ENCODE measurements around the gene BDH1. TPM values are rescaled to one million over a fixed set of nuclear protein-coding genes. Genes with fewer than 3 reads are reported as not detected.

Gene BDH1
- polyA plus RNA-seq, 1 donor (not counting 4 experiments of a cell fraction or from before 2014, with no cell fraction given): 30.2 TPM

DNA sequence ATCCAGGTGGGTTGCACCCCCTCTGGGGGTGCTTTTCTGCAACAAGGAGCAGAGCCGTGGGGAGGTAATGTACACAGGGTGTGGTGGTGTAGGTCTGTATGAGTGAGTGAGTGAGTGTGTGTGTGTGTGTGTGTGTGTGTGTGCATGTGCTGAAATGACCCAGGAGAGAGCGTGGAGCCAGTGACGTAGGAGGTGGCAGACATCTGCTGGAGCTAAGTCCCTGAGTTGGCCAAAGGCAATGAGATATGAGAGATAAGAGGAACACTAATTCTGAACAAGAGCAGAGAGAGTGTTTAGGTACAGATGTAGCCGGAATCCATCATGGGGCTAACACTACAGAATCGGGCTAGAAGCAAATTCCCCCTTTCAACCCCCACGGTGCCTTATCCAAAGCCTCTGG lies 27.6 kb downstream of the BDH1 start:
- H3K79me2 ChIP-seq (ENCODE audit: control insufficient read depth, insufficient read depth, low read length): no peaks in the 10 kb centered on the region
- H2AFZ ChIP-seq (ENCODE audit: control insufficient read depth, low read length): no peak overlapping the region
- no peaks in the 10 kb centered on the region for H3K4me1 ChIP-seq (ENCODE audit: control insufficient read depth, extremely low read depth, insufficient read depth, low read length)
- no peaks in the 10 kb centered on the region for H3K9me1 ChIP-seq (ENCODE audit: control insufficient read depth, extremely low read depth, insufficient read depth, low read length)
- H3K4me2 ChIP-seq (ENCODE audit: control insufficient read depth, extremely low read depth, insufficient read depth, low read depth, low read length): no peak overlapping the region
- no peak overlapping the region for H3K9ac ChIP-seq (ENCODE audit: control insufficient read depth, extremely low read depth, insufficient read depth, low read length)
- FAIRE-seq (no peak), DNase-seq (ENCODE audit: low read depth, low spot score) (no peak)
- no peak overlapping the region for H3K27ac ChIP-seq (ENCODE audit: control insufficient read depth, insufficient read depth, low read length)
- TF ChIP-seq CTCF (optimal IDR thresholded peaks at IDR 0.05 in 1 of 3, IDR thresholded peaks at IDR 0.05 in 1 of 3, conservative IDR thresholded peaks at IDR 0.05 in 1 of 3; ENCODE audit: extremely low read depth in 1 of 3, insufficient read depth in 2 of 3, low read length in 3 of 3): no peak
- TF ChIP-seq EZH2 (IDR thresholded peaks at IDR 0.05; ENCODE audit: low read length): no peak
- H3K27me3 ChIP-seq (ENCODE audit: control insufficient read depth, extremely low read depth, insufficient read depth, low read length): no peaks in the 10 kb centered on the region
- no peaks in the 10 kb centered on the region for H3K9me3 ChIP-seq (ENCODE audit: control insufficient read depth, low read depth, low read length)
- H3K4me3 ChIP-seq (ENCODE audit: control insufficient read depth in 2 of 3, extremely low read depth in 1 of 3, insufficient read depth in 2 of 3, low read depth in 1 of 3, low read length in 3 of 3): no peak overlapping the region
- dilution Hi-C loops (cut with MboI; ENCODE audit: extremely low pct_ligation_motif_present, low sequenced_read_pairs): no loop called here
- H3K36me3 ChIP-seq (ENCODE audit: control insufficient read depth in 2 of 2, extremely low read depth in 1 of 2, insufficient read depth in 2 of 2, low read length in 2 of 2): peaks cover 6 to 25% of the 10 kb centered on the region in 2 experiments
- no peaks in the 10 kb centered on the region for H4K20me1 ChIP-seq (ENCODE audit: control insufficient read depth, extremely low read depth, insufficient read depth, low read length)

DNA sequence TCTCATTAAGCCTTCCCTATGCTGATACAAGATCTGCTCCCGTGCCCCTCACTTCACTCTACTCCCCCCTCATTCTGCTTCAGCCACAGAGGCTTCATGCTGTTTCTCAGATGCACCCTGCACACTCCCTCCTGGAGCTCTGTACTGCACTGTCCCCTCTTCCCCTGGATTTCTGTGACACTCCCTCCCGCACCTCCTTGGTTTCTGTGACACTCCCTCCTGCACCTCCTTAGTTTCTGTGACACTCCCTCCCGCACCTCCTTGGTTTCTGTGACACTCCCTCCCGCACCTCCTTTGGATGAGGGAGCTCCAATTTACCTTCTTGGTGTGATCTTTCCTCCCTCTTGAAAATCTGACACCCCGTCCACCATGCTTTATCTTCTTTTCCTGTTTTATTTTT lies 28.2 kb downstream of the BDH1 start:
- FAIRE-seq: no peak
- peaks cover 6 to 24% of the 10 kb centered on the region in 2 experiments for H3K36me3 ChIP-seq (ENCODE audit: control insufficient read depth in 2 of 2, extremely low read depth in 1 of 2, insufficient read depth in 2 of 2, low read length in 2 of 2)
- no peaks in the 10 kb centered on the region for H3K4me1 ChIP-seq (ENCODE audit: control insufficient read depth, extremely low read depth, insufficient read depth, low read length)
- H3K79me2 ChIP-seq (ENCODE audit: control insufficient read depth, insufficient read depth, low read length): no peaks in the 10 kb centered on the region
- H3K9me1 ChIP-seq (ENCODE audit: control insufficient read depth, extremely low read depth, insufficient read depth, low read length): no peaks in the 10 kb centered on the region
- no peak for TF ChIP-seq EZH2 (IDR thresholded peaks at IDR 0.05; ENCODE audit: low read length)
- TF ChIP-seq CTCF (optimal IDR thresholded peaks at IDR 0.05 in 1 of 3, IDR thresholded peaks at IDR 0.05 in 1 of 3, conservative IDR thresholded peaks at IDR 0.05 in 1 of 3; ENCODE audit: extremely low read depth in 1 of 3, insufficient read depth in 2 of 3, low read length in 3 of 3): no peak
- dilution Hi-C loops (cut with MboI; ENCODE audit: extremely low pct_ligation_motif_present, low sequenced_read_pairs): no loop called here
- DNase-seq (ENCODE audit: low read depth, low spot score): no peak
- H3K27me3 ChIP-seq (ENCODE audit: control insufficient read depth, extremely low read depth, insufficient read depth, low read length): no peaks in the 10 kb centered on the region
- no peak overlapping the region for H3K4me2 ChIP-seq (ENCODE audit: control insufficient read depth, extremely low read depth, insufficient read depth, low read depth, low read length)
- H3K27ac ChIP-seq (ENCODE audit: control insufficient read depth, insufficient read depth, low read length): no peak overlapping the region
- H2AFZ ChIP-seq (ENCODE audit: control insufficient read depth, low read length): no peak overlapping the region
- no peak overlapping the region for H3K9ac ChIP-seq (ENCODE audit: control insufficient read depth, extremely low read depth, insufficient read depth, low read length)
- H3K4me3 ChIP-seq (ENCODE audit: control insufficient read depth in 2 of 3, extremely low read depth in 1 of 3, insufficient read depth in 2 of 3, low read depth in 1 of 3, low read length in 3 of 3): no peak overlapping the region
- H4K20me1 ChIP-seq (ENCODE audit: control insufficient read depth, extremely low read depth, insufficient read depth, low read length): no peaks in the 10 kb centered on the region
- H3K9me3 ChIP-seq (ENCODE audit: control insufficient read depth, low read depth, low read length): no peaks in the 10 kb centered on the region
